CD4-positive, alpha-beta T cell (primary cell): Measurements from ENCODE around the gene TRPC4AP. TPM values are rescaled to one million over a fixed set of nuclear protein-coding genes. Genes with fewer than 3 reads are reported as not detected.

Source experiments
- ATAC-seq: fragments of 200-7000 bp; cut with Tn5 transposase; one replicate; pipeline ENCODE4 v1.10.0; 2022; ENCODE audit warnings: mild to moderate bottlenecking; ENCODE audit not compliant: poor library complexity
- CTCF ChIA-PET: fragments of 350-600 bp; sonication (Branson Sonifier 250); formaldehyde crosslinking; loops from one replicate; lab custom pipeline; 2021; ENCODE audit warnings: antibody characterized with exemption, inconsistent platforms; lab: Charles Lee
- POLR2A ChIA-PET: fragments of 350-600 bp; sonication (Branson Sonifier 250); formaldehyde crosslinking; loops from one replicate; lab custom pipeline; 2021; ENCODE audit warnings: antibody characterized with exemption, inconsistent platforms; lab: Charles Lee
- DNase-seq, 14 experiments: peaks; one replicate each; pipeline ENCODE4 v3.0.0-alpha.2; 2013 to 2020; ENCODE audit warnings: mixed read lengths in 2 of 14
- H3K27ac ChIP-seq, 2 donors: one replicate each; pipeline versions ENCODE4 v1.5.1 to v1.7.0; 2013; ENCODE audit warnings: low read length in 2 of 2, low read depth in 1 of 2, mild to moderate bottlenecking in 1 of 2
- H3K27me3 ChIP-seq, 2 experiments: 1 replicate in 1 of 2; 2 replicates in 1 of 2; pipeline versions ENCODE4 v1.6.1 to v1.7.0; 2013; ENCODE audit warnings: low read length in 2 of 2, control low read depth in 1 of 2, mild to moderate bottlenecking in 1 of 2, moderate library complexity in 1 of 2; ENCODE audit not compliant: insufficient read depth in 2 of 2, control insufficient read depth in 1 of 2
- H3K36me3 ChIP-seq: one replicate; pipeline ENCODE4 v1.6.1; 2013; ENCODE audit warnings: low read length, control low read depth; ENCODE audit not compliant: insufficient read depth
- H3K4me1 ChIP-seq: one replicate; pipeline ENCODE4 v1.6.1; 2013; ENCODE audit warnings: low read length, control low read depth; ENCODE audit not compliant: insufficient read depth
- H3K4me3 ChIP-seq: one replicate; pipeline ENCODE4 v1.5.1; 2013; ENCODE audit warnings: mild to moderate bottlenecking, low read length, moderate library complexity
- H3K9me3 ChIP-seq, 2 experiments: 1 replicate in 1 of 2; 2 replicates in 1 of 2; pipeline versions ENCODE4 v1.6.1 to v1.7.0; 2013; ENCODE audit warnings: low read length in 2 of 2, mild to moderate bottlenecking in 2 of 2, control low read depth in 1 of 2, moderate library complexity in 1 of 2; ENCODE audit not compliant: control insufficient read depth in 1 of 2, insufficient read depth in 1 of 2
- H3K27ac Mint-ChIP-seq: one replicate; pipeline ENCODE4 v1.8.0; 2020; ENCODE audit warnings: mixed read lengths
- H3K27me3 Mint-ChIP-seq: one replicate; pipeline ENCODE4 v1.8.0; 2021; ENCODE audit warnings: mixed read lengths
- H3K36me3 Mint-ChIP-seq: one replicate; pipeline ENCODE4 v1.8.0; 2021; ENCODE audit warnings: low read depth, mixed read lengths
- H3K4me1 Mint-ChIP-seq: one replicate; pipeline ENCODE4 v1.8.0; 2021; ENCODE audit warnings: low read depth, mixed read lengths
- H3K4me3 Mint-ChIP-seq: one replicate; pipeline ENCODE4 v1.8.0; 2020; ENCODE audit warnings: mild to moderate bottlenecking, mixed read lengths
- H3K9me3 Mint-ChIP-seq: one replicate; pipeline ENCODE4 v1.8.0; 2020; ENCODE audit warnings: mixed read lengths
- intact Hi-C, 2 experiments: fragments of 100-400 bp; cut with DNase I in 1 of 2; cut with micrococcal nuclease in 1 of 2; formaldehyde crosslinking; loops; one replicate each; pipeline versions ENCODE4 v1.15.1 to v1.9.0; 2023 to 2025; cut with DNase I, micrococcal nuclease
- total RNA-seq, 174 experiments: library from RNA in 2 of 174; stranded (reverse) in 2 of 174; gene quantifications; one replicate each; pipeline ENCODE4 v1.2.3 and lab custom pipeline; 2021 to 2026
- TF ChIP-seq, protein P1 (sequence below): fragments of 200-600 bp; IDR thresholded peaks from one replicate; pipeline ENCODE4 v1.8.0; 2022; ENCODE audit warnings: antibody characterized with exemption, mild to moderate bottlenecking

The TRPC4AP gene
- total RNA-seq, 2 experiments from 2014 or later, result 56.3 to 60.6 TPM

DNA sequence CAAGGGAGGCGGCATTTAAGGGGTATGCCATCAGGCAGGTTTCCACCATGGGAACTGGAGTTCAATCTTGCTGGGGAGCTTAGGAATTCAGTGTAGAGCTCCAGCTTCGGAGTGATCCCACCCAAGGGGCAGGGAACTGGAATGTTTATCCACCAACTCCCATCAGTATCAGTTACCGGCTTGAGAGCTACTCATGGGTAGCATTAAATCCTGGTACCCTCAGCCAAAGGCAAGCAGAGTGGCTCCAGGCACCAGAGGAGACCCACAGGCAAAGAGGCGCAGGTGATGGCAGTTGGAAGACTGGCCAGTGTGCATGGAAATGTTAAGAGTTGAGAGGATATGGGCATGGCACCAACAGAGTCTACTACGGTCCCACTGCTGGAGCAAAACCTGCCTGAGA, 40.4 kb upstream of the TRPC4AP start:
- no peak for DNase-seq
- ChIA-PET CTCF (no interaction called here), POLR2A (no interaction called here)
- Mint-ChIP-seq H3K4me3 (no peak overlapping the region), H3K4me1 (no peaks in the 10 kb centered on the region), H3K27ac (no peak overlapping the region), H3K36me3 (peaks cover 78% of the 10 kb centered on the region), H3K27me3 (no peaks in the 10 kb centered on the region), H3K9me3 (no peaks in the 10 kb centered on the region)
- no peak overlapping the region for H3K27ac ChIP-seq
- H3K36me3 ChIP-seq, result peaks cover 87% of the 10 kb centered on the region
- intact Hi-C loops, result no loop called here
- H3K9me3 ChIP-seq, result no peaks in the 10 kb centered on the region
- ATAC-seq, result no peak
- H3K4me3 ChIP-seq, result no peak overlapping the region
- H3K4me1 ChIP-seq, result no peaks in the 10 kb centered on the region
- TF ChIP-seq, protein P1, sequence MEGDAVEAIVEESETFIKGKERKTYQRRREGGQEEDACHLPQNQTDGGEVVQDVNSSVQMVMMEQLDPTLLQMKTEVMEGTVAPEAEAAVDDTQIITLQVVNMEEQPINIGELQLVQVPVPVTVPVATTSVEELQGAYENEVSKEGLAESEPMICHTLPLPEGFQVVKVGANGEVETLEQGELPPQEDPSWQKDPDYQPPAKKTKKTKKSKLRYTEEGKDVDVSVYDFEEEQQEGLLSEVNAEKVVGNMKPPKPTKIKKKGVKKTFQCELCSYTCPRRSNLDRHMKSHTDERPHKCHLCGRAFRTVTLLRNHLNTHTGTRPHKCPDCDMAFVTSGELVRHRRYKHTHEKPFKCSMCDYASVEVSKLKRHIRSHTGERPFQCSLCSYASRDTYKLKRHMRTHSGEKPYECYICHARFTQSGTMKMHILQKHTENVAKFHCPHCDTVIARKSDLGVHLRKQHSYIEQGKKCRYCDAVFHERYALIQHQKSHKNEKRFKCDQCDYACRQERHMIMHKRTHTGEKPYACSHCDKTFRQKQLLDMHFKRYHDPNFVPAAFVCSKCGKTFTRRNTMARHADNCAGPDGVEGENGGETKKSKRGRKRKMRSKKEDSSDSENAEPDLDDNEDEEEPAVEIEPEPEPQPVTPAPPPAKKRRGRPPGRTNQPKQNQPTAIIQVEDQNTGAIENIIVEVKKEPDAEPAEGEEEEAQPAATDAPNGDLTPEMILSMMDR, result no peak
- no peaks in the 10 kb centered on the region for H3K27me3 ChIP-seq

DNA sequence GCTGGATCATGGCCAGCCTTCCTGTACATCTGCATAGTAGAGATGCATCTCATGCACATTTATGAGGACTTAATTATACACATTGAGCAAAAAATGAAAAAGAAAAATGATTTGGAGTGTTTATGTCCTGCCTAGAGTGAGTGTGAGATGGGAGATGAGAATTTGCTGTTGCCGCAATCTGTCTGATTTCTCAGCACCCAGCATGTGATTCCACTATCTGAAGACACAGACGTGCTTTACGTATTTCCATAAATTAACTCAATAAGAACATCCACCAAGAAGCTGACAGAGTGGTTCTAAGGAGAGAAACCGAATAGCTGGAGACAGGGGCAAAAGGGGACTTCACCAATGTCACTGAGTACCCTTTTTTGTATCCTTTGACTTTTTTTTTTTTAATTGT, 39.3 kb upstream of the TRPC4AP start:
- no peak for ATAC-seq
- TF ChIP-seq, protein P1, result no peak
- DNase-seq, result no peak
- Mint-ChIP-seq H3K36me3 (peaks cover 74% of the 10 kb centered on the region), H3K27ac (no peak overlapping the region), H3K4me1 (no peaks in the 10 kb centered on the region), H3K4me3 (no peak overlapping the region), H3K9me3 (no peaks in the 10 kb centered on the region), H3K27me3 (no peaks in the 10 kb centered on the region)
- no peaks in the 10 kb centered on the region for H3K27me3 ChIP-seq
- no peak overlapping the region for H3K27ac ChIP-seq
- ChIA-PET POLR2A (no interaction called here), CTCF (interaction anchor here (1.0 kb wide), 1 partner anchor 12 kb away, joined by 3 read pairs; no protein-coding TSS in a partner anchor)
- intact Hi-C loops, result no loop called here
- H3K4me1 ChIP-seq, result no peaks in the 10 kb centered on the region
- peaks cover 85% of the 10 kb centered on the region for H3K36me3 ChIP-seq
- H3K9me3 ChIP-seq, result no peaks in the 10 kb centered on the region
- H3K4me3 ChIP-seq, result no peak overlapping the region

DNA sequence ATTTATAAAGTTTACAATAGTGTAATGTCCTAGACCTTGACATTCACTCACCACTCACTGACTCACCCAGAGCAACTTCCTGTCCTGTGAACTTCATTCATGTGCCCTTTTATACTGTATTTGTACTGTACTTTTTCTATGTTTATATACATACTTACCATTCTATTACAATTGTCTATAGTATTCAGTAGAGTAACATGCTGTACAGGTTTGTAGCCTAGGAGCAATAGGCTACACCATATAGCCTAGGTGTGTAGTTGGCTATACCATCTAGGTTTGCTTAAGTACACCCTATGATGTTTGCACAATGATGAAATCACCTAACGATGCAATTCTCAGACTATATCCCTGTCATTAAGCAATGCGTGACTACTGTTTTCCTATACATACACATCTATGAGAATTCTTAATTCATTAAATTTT, 37.1 kb upstream of the TRPC4AP start:
- no peak overlapping the region for H3K4me3 Mint-ChIP-seq
- no peaks in the 10 kb centered on the region for H3K4me1 Mint-ChIP-seq
- Histone ChIP-seq H3K27me3 (no peaks in the 10 kb centered on the region), H3K36me3 (peaks cover 81% of the 10 kb centered on the region), H3K9me3 (no peaks in the 10 kb centered on the region), H3K27ac (no peak overlapping the region), H3K4me3 (no peak overlapping the region), H3K4me1 (no peaks in the 10 kb centered on the region)
- ChIA-PET POLR2A (no interaction called here), CTCF (interaction anchor here (1.3 kb wide), 1 partner anchor 15 kb away, joined by 3 read pairs; no protein-coding TSS in a partner anchor)
- no peak for DNase-seq
- H3K27me3 Mint-ChIP-seq, result no peaks in the 10 kb centered on the region
- ATAC-seq, result no peak
- TF ChIP-seq, protein P1, result no peak
- no peak overlapping the region for H3K27ac Mint-ChIP-seq
- H3K9me3 Mint-ChIP-seq, result no peaks in the 10 kb centered on the region
- intact Hi-C loops, result no loop called here
- peaks cover 75% of the 10 kb centered on the region for H3K36me3 Mint-ChIP-seq
